Testis (tissue), 2 donors: Measurements from ENCODE around the gene TMEM182.

Experiments used
- CTCF ChIP-seq, 3 experiments: fragments of 450-650 bp in 2 of 3; fragments of 200-600 bp in 1 of 3; sonication (generic) in 1 of 3; IDR thresholded peaks; one replicate each; pipeline ENCODE4 v1.5.1; 2016 to 2019; ENCODE audit warnings: antibody characterized with exemption in 3 of 3, mild to moderate bottlenecking in 2 of 3, moderate library complexity in 1 of 3
- POLR2A ChIP-seq: fragments of 450-650 bp; IDR thresholded peaks from one replicate; pipeline ENCODE4 v1.6.1; 2017; ENCODE audit warnings: antibody characterized with exemption, mild to moderate bottlenecking, moderate library complexity

GRCh38 chr2:102724016-102724490 lies 37.8 kb upstream of the TMEM182 start:
- no peak for TF ChIP-seq CTCF (IDR thresholded peaks at IDR 0.05)
- TF ChIP-seq POLR2A, result no peak
